DMS 273 (cell line): ENCODE measurements around the gene UVSSA.
"Not testable (repeated sequence)": the region's sequence is repeated elsewhere in the genome, so short reads cannot be mapped to it uniquely, and the experiment has no call there.

Source experiments
- DNase-seq: peaks from one replicate; lab custom pipeline; 2025; ENCODE audit not compliant: unreplicated experiment; lab: John Stamatoyannopoulos, UW

UVSSA gene

GRCh38 chr4:1330761-1331590, 16.0 kb upstream of the UVSSA start:
- no peak for DNase-seq

DNA sequence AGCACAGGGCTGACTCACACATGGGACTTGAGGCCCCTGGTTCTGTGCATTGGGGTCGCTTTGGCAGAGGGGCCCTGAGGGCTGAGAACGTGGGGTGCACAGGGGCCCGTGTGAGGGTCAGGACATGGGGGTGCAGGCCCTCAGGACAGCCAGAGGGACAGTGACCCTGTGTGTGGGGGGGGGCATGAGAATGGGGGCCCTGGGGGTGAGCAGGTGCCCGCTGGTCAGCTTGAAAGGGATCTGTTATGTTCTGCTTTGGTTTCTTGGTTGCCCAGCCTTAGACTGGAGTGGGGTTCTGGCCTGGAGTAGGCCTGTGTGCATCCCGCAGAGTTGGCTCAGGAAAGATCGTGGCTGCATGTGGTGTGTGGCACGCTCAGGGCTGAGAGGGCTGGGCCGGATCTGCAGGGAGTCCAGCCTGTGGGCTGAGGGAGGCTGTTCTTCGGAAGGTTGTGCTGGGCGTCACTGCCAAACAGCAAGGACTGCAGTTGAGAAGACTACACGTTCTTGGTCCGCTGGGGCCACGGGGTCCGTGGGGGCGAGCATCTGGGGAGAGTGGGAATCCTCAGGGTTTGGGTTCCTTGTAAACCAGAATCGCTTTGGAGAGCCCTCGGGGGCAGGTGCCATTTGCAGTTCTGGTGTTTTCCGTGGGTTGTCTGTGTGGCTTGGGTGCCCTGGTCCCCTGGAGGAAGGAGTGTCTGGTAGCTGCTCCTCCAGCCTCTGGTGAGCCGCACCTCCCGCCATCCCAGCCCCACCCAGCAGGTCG, 15.2 kb upstream of the UVSSA start:
- DNase-seq, result no peak

GRCh38 chr4:1332686-1333085, 14.3 kb upstream of the UVSSA start:
- DNase-seq, result no peak

DNA sequence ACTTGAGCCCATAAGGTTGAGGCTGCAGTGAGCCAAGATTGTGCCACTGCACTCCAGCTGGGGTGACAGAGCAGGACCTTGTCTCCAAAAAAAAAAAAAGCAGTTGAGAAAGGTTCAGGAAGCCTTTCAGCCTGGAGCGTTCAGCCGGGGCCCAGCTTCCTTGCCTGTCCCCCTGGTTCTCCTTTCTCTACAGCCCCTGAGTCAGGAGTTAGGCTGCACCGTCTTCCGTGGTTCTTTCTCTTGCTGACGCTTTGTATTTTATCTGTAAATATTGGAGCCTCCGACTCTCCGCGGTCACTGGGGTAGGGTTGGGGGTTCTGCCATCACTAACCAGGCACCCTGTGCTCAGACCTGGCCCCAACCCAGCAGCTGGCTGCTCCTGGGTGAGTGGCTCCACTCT, 13.8 kb upstream of the UVSSA start:
- DNase-seq, result no peak

DNA sequence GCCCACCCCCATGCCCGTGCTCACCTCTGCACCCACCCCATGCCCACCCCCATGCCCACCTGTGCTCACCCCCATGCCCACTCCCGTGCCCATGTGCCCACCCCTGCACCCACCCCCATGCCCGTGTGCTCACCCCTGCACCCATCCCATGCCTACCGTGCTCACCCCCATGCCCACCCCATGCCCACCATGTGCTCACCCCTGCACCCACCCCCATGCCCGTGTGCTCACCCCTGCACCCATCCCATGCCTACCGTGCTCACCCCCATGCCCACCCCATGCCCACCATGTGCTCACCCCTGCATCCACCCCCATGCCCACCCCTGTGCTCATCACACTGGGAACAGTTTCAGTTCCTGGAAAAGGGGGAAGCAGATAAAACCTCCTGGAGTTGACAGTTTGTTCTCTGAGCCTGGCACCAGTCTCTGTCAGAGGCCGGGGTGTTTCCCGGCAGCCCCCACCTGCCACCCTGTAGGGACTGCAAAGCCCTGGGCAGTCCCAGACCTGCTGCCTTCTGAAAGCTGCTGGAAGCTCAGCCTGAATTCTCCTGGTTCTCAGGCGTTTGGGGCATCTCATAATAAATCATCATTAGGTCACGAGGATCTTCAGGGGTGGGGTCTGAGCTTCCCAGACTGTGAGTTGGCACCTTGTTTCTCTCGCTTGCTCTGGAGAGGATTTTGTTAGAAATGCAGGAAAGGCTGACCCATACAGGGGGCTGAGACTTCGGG, 13.0 kb upstream of the UVSSA start:
- not testable (repeated sequence) for DNase-seq

DNA sequence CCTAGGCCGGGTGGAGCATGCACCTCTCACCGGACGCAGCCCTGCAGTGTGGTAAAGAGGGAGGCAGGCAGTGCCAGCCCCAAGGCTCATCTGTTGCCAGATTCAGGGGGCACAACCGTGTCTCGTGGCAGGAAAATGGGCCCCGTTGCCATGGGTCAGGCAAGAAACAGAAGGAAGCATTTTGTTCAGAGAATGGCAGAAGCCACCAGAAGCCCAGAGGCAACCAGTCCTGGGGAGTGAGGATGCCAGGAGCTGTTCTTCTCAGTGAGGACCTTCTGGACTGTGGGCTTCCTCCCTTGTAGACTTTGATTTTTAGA, 12.5 kb upstream of the UVSSA start:
- no peak for DNase-seq

DNA sequence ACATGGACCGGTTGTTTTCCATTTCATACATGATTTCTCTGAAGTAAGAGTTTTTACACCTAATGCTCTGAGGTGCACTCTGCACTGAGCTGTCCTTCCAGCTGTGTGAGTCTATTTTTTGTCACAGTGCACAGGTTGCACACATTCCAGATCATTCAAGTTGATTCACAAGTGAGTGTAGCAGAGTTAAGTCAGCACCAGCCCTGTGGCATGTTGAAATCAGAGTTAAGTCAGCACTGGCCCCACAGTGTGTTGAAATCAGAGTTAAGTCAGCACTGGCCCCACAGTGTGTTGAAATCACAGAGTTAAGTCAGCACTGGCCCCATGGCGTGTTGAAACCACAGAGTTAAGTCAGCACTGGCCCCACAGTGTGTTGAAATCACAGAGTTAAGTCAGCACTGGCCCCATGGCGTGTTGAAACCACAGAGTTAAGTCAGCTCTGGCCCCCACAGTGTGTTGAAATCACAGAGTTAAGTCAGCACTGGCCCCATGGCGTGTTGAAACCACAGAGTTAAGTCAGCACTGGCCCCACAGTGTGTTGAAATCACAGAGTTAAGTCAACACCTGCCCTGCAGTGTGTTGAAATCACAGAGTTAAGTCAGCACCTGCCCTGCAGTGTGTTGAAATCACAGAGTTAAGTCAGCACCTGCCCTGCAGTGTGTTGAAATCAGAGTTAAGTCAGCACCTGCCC, 11.7 kb upstream of the UVSSA start:
- not testable (repeated sequence) for DNase-seq

DNA sequence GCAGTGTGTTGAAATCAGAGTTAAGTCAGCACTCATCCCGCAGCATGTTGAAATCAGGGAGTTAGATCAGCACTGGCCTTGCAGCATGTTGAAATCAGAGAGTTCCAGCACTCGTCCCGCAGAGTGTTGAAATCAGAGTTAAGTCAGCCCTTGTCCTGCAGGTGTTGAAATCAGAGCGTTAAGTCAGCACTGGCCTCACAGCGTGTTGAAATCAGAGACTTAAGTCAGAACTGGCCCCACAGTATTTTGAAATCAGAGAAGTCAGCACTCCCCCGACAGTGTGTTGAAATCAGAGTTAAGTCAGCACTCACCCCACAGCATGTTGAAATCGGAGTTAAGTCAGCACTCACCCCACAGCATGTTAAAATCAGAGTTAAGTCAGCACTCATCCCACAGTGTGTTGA, 10.9 kb upstream of the UVSSA start:
- DNase-seq, result no peak

- no peak for DNase-seq
These were observed 9.6 kb upstream of the UVSSA start for GRCh38 chr4:1337376-1337831.

DNA sequence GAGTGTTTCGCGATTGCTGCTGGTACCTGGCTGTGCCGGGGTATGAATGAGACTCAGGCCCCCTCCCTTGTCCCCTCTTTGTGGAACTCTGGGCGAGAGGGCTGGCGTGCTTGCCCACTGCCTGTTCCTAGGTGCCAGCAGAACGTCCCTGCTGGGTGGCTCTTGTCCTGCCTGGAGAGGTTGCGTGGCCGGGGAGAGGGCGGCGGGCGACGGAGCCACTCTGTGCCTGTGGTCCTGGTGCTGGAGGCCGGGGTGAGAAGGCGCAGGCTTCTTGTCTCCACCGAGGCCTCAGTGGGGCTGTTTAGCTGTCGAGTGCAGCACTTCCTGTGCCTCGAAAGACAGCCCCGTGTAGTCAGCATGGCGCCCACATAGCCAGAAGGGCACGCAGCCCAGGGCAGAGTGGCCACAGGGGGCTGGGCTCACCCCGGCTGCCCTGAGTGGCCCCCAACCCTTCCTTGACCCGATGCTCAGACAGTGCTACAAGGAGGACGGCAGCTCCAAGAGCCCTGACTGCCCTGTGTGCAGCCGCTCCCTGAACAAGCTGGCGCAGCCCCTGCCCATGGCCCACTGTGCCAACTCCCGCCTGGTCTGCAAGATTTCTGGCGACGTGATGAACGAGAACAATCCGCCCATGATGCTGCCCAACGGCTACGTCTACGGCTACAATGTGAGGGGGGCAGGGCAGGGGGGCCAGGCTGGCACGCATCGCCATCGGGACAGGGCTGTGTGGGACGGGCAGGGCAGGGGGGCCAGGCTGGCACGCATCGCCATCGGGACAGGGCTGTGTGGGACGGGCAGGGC, 8.9 kb upstream of the UVSSA start:
- DNase-seq, result no peak

GRCh38 chr4:1338752-1339414, 8.1 kb upstream of the UVSSA start:
- DNase-seq, result no peak

DNA sequence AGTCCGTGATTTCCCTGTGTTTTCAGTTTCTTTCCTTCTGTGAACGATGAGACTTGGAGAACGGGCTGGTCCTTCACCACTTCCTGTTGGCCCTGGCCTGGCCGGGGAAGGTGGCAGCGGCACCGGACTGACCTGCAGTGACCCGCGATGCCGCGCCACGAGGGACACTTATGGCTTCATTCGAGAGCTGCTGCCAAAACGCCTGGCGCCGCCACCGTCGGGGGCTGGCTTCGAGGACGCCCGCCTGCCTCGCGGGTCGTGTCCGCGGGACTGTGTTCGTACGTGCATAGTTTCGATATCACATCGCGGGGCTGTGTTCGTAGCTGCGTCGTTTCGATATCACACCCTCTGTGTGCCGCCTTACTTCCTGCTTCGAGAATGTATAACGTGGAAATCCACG, 7.5 kb upstream of the UVSSA start:
- DNase-seq, result no peak

- no peak for DNase-seq
These were observed 6.7 kb upstream of the UVSSA start for GRCh38 chr4:1340181-1340747.

- DNase-seq, result no peak
These were observed 6.1 kb upstream of the UVSSA start for GRCh38 chr4:1340861-1341260.

- no peak for DNase-seq
These were observed 5.0 kb upstream of the UVSSA start for GRCh38 chr4:1342003-1342402.

DNA sequence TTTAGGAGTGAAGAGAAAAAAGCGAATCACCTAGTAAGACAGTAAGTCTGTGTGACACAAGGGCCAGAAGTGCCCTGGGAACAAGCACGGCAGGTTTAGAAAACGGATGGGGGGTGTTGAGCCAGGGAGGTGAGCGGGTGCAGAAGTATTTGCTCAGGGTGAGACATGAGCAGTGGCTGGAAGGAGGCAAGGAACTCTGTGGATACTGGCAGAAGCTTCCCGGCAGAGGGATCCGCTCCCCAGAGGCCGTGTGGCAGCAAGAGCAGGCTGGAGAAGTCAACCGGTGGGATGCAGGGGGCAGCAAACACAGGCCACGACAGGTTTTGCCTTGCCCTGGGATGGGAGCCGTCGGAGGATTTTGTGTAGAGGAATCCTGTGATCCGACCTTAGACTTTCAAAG, 2.3 kb upstream of the UVSSA start:
- DNase-seq, result no peak

GRCh38 chr4:1345903-1346780, 866 bp upstream of the UVSSA start:
- peak; percentile 57 for DNase-seq

DNA sequence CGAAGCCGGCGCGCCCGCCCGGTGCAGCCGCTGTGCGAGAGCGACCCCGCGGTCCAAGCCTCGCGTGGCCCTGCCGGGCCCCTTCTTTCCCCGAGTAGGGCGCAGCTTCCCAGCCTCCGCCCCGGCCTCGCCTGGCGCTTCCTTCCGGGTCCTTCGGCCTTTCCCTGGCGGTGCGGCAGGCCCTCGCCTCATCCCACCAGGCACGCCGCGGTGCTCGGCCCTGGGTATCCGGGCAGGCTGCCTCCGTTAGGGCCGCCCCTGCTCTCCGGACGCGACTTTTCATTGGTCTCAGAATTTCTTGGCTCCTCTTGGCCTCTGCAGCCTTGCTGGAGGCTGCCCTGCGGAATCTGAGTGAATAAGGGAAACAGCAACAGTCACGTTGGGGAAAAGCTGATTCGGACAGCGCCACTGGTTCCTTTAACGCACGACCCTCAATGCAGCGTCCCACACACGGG, 429 bp downstream of the UVSSA start:
- peak; percentile 78 for DNase-seq
